ENCODE data around the gene DEFB129. TPM values are rescaled to one million over a fixed set of nuclear protein-coding genes. Genes with fewer than 3 reads are reported as not detected.
A peak's percentile ranks its signal among the peaks of the same experiment; 100 is the strongest.

DEFB129 gene
- total and polyA plus RNA-seq, 10 of the 15 experiments (the other 5 are each of a cell fraction or from before 2014, with no cell fraction given): not detected

- ChIA-PET RAD21 (ENCODE audit: unreplicated experiment) (interaction anchor here (1.5 to 1.9 kb wide), 2 partner anchors 29 to 93 kb away, joined by 3 to 6 read pairs; no protein-coding TSS in a partner anchor), POLR2A (no interaction called here), CTCF (interaction anchor here (2.2 kb wide), 1 partner anchor 28 kb away, joined by 8 read pairs; no protein-coding TSS in a partner anchor), SMC1A (ENCODE audit: uncharacterized antibody, unreplicated experiment) (interaction anchor here (1.0 to 1.6 kb wide), 3 partner anchors 10 to 28 kb away, joined by 3 to 5 read pairs (median 4); no protein-coding TSS in a partner anchor)
- intact Hi-C loops (cut with micrococcal nuclease; ENCODE audit: unreplicated experiment) (no loop called here), in situ Hi-C loops (cut with MboI) (no loop called here)
- H3K4me3 ChIP-seq: peak overlapping the region; percentile 22; the same call in 1 of the 2 replicates
- no peaks in the 10 kb centered on the region for H4K20me1 ChIP-seq (ENCODE audit: control insufficient read depth, insufficient read depth)
- FAIRE-seq (no peak), ATAC-seq (peak; percentile 61), DNase-seq (ENCODE audit: low read depth, low spot score) (no peak)
- no peak overlapping the region for H3K9ac ChIP-seq (ENCODE audit: control insufficient read depth, insufficient read depth, low read length)
- WGBS (ENCODE audit: insufficient coverage, insufficient replicate concordance, low lambda C conversion rate, missing lambda C conversion rate): 32% methylated on average over 3 of the region's 3 CpGs
- TF ChIP-seq BCLAF1 (IDR thresholded peaks at IDR 0.05) (no peak), IKZF2 (IDR thresholded peaks at IDR 0.05) (0 out of 4 replicates have a peak, but pooled peaks of 1 of the 2 experiments have one; percentile 7), ZNF274 (IDR thresholded peaks at IDR 0.05; ENCODE audit: insufficient read depth, insufficient read length) (no peak), TBL1XR1 (IDR thresholded peaks at IDR 0.05; ENCODE audit: low read depth, low read length) (no peak), JUNB (IDR thresholded peaks at IDR 0.05) (peak; percentile 51; the same call in 1 of the 2 replicates), IRF3 (IDR thresholded peaks at IDR 0.05) (no peak), HDGF (IDR thresholded peaks at IDR 0.05) (no peak), MEF2A (IDR thresholded peaks at IDR 0.05; ENCODE audit: insufficient read depth, low read depth, low read length) (no peak)
- TF ChIP-seq, protein P1, sequence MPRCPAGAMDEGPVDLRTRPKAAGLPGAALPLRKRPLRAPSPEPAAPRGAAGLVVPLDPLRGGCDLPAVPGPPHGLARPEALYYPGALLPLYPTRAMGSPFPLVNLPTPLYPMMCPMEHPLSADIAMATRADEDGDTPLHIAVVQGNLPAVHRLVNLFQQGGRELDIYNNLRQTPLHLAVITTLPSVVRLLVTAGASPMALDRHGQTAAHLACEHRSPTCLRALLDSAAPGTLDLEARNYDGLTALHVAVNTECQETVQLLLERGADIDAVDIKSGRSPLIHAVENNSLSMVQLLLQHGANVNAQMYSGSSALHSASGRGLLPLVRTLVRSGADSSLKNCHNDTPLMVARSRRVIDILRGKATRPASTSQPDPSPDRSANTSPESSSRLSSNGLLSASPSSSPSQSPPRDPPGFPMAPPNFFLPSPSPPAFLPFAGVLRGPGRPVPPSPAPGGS (IDR thresholded peaks at IDR 0.05; ENCODE audit: borderline replicate concordance, insufficient read depth, low read depth, low read length, poor library complexity, severe bottlenecking): no peak
- no peaks in the 10 kb centered on the region for H3K79me2 ChIP-seq (ENCODE audit: control insufficient read depth, insufficient read depth, low read length)
- H3K27ac ChIP-seq (ENCODE audit: control insufficient read depth, insufficient read depth): 0 out of 2 replicates have a peak overlapping the region, but pooled peaks have one; percentile 9
- peak overlapping the region; percentile 61 for H3K4me2 ChIP-seq (ENCODE audit: control insufficient read depth, insufficient read depth)
- no peaks in the 10 kb centered on the region for H3K9me3 ChIP-seq (replicated peaks; ENCODE audit: control insufficient read depth, insufficient read depth, low read length)
- peaks cover 10% of the 10 kb centered on the region for H3K4me1 ChIP-seq (ENCODE audit: control insufficient read depth, insufficient read depth, low read length)
- BruUV-seq (replicated peaks): no TSS peak
- H2AFZ ChIP-seq (ENCODE audit: control insufficient read depth, low read depth, low read length): peak overlapping the region; percentile 80
- H3K36me3 ChIP-seq (ENCODE audit: control insufficient read depth in 2 of 2, insufficient read depth in 2 of 2, low read length in 1 of 2): no peaks in the 10 kb centered on the region
- no peaks in the 10 kb centered on the region for H3K27me3 ChIP-seq (replicated peaks in 1 of 2; ENCODE audit: control insufficient read depth in 2 of 2, insufficient read depth in 2 of 2, low read length in 1 of 2)
Observed at GRCh38 chr20:237929-238328, 10.9 kb downstream of the DEFB129 start.

All from GM12878 (cell line).